B cell (primary cell): ENCODE measurements around the gene AFG3L2. TPM values are rescaled to one million over a fixed set of nuclear protein-coding genes. Genes with fewer than 3 reads are reported as not detected.

Experiments used
- ATAC-seq: fragments of 200-7000 bp; cut with Tn5 transposase; one replicate; pipeline ENCODE4 v1.10.0; 2021; ENCODE audit warnings: low read depth, mild to moderate bottlenecking, moderate number of reproducible peaks, moderate library complexity
- CTCF ChIA-PET: fragments of 350-600 bp; sonication (Branson Sonifier 250); formaldehyde crosslinking; loops from one replicate; lab custom pipeline; 2021; ENCODE audit warnings: antibody characterized with exemption, inconsistent platforms; lab: Charles Lee
- POLR2A ChIA-PET: fragments of 350-600 bp; sonication (Branson Sonifier 250); formaldehyde crosslinking; loops from one replicate; lab custom pipeline; 2021; ENCODE audit warnings: antibody characterized with exemption; lab: Charles Lee
- DNase-seq: peaks from one replicate; pipeline ENCODE4 v3.0.0; 2013
- H2AFZ ChIP-seq: 2 replicates; pipeline ENCODE4 v1.6.1; 2012; ENCODE audit warnings: mild to moderate bottlenecking, low read depth, low read length; ENCODE audit not compliant: insufficient read depth, poor library complexity, severe bottlenecking
- H3K27ac ChIP-seq, 2 donors: 1 replicate in 1 of 2; 2 replicates in 1 of 2; pipeline ENCODE4 v1.5.1; 2012 to 2013; ENCODE audit warnings: low read length in 2 of 2, mild to moderate bottlenecking in 2 of 2, moderate library complexity in 1 of 2
- H3K27me3 ChIP-seq, 4 experiments: fragments of 200-600 bp in 1 of 4; sonication (generic) in 1 of 4; replicated peaks in 1 of 4; 1 replicate in 2 of 4; 2 replicates in 2 of 4; pipeline versions ENCODE4 v1.6.1 to v1.7.0; 2013 to 2016; ENCODE audit warnings: low read length in 3 of 4, mild to moderate bottlenecking in 2 of 4, mixed read lengths in 1 of 4, moderate library complexity in 1 of 4; ENCODE audit not compliant: insufficient read depth in 4 of 4, control insufficient read depth in 3 of 4; ENCODE audit errors: control extremely low read depth in 1 of 4
- H3K36me3 ChIP-seq, 2 experiments: replicated peaks in 1 of 2; 1 replicate in 1 of 2; 2 replicates in 1 of 2; pipeline versions ENCODE4 v1.6.1 to v1.7.1; 2013; ENCODE audit warnings: low read length in 1 of 2; ENCODE audit not compliant: insufficient read depth in 2 of 2, control insufficient read depth in 1 of 2; ENCODE audit errors: control extremely low read depth in 1 of 2, extremely low read depth in 1 of 2
- H3K4me1 ChIP-seq, 2 donors: fragments of 200-600 bp in 1 of 2; sonication (generic) in 1 of 2; 1 replicate in 1 of 2; 2 replicates in 1 of 2; pipeline versions ENCODE4 v1.5.1 to v1.6.1; 2013 to 2017; ENCODE audit warnings: low read length in 2 of 2; ENCODE audit not compliant: control insufficient read depth in 2 of 2, insufficient read depth in 2 of 2
- H3K4me2 ChIP-seq: replicated peaks from 2 replicates; pipeline ENCODE3; 2012; ENCODE audit warnings: mild to moderate bottlenecking, low read depth, low read length; ENCODE audit not compliant: poor library complexity, severe bottlenecking
- H3K4me3 ChIP-seq, 5 experiments: fragments of 200-600 bp in 1 of 5; sonication (generic) in 1 of 5; 1 replicate in 3 of 5; 2 replicates in 2 of 5; pipeline versions ENCODE4 v1.5.1 to v1.7.0; 2011 to 2016; ENCODE audit warnings: low read length in 4 of 5, mild to moderate bottlenecking in 4 of 5, low read depth in 2 of 5, control low read depth in 1 of 5, moderate library complexity in 1 of 5; ENCODE audit not compliant: insufficient read depth in 1 of 5; ENCODE audit errors: control extremely low read depth in 1 of 5, extremely low read depth in 1 of 5
- H3K79me2 ChIP-seq: fragments of 200-600 bp; sonication (generic); one replicate; pipeline ENCODE4 v1.6.0; 2016; ENCODE audit warnings: low read length; ENCODE audit not compliant: control insufficient read depth, insufficient read depth
- H3K9ac ChIP-seq: fragments of 200-600 bp; sonication (generic); 2 replicates; pipeline ENCODE4 v1.6.1; 2017; ENCODE audit warnings: mild to moderate bottlenecking, low read length, moderate library complexity
- H3K9me3 ChIP-seq, 3 donors: one replicate each; pipeline versions ENCODE4 v1.6.1 to v1.7.1; 2013; ENCODE audit warnings: low read length in 2 of 3; ENCODE audit not compliant: control insufficient read depth in 2 of 3, insufficient read depth in 1 of 3; ENCODE audit errors: control extremely low read depth in 1 of 3
- H4K20me1 ChIP-seq: 2 replicates; pipeline ENCODE4 v1.6.0; 2012; ENCODE audit warnings: mild to moderate bottlenecking, low read length; ENCODE audit not compliant: insufficient read depth, control insufficient read depth, poor library complexity, severe bottlenecking
- H3K27ac Mint-ChIP-seq: one replicate; pipeline ENCODE4 v1.8.0; 2021; ENCODE audit warnings: mixed read lengths
- H3K27me3 Mint-ChIP-seq: one replicate; pipeline ENCODE4 v1.8.0; 2021; ENCODE audit warnings: mixed read lengths
- H3K4me1 Mint-ChIP-seq: one replicate; pipeline ENCODE4 v1.8.0; 2021; ENCODE audit warnings: mixed read lengths
- H3K4me3 Mint-ChIP-seq: one replicate; pipeline ENCODE4 v1.8.0; 2021; ENCODE audit warnings: mixed read lengths
- H3K9me3 Mint-ChIP-seq: one replicate; pipeline ENCODE4 v1.8.0; 2022; ENCODE audit warnings: mixed read lengths; ENCODE audit not compliant: insufficient read depth
- CTCF ChIP-seq: fragments of 200-600 bp; IDR thresholded peaks from one replicate; pipeline ENCODE4 v1.8.0; 2022; ENCODE audit warnings: antibody characterized with exemption, mild to moderate bottlenecking
- EZH2 ChIP-seq: IDR thresholded peaks from 2 replicates; pipeline ENCODE4 v1.6.1; 2012; ENCODE audit warnings: borderline replicate concordance, low read depth, mild to moderate bottlenecking, moderate library complexity, low read length; ENCODE audit not compliant: insufficient read depth, poor library complexity, severe bottlenecking
- WGBS: methylation state at CpG from one replicate; pipeline ENCODE4 v1.1.5; 2013; ENCODE audit warnings: missing lambda C conversion rate; ENCODE audit not compliant: insufficient coverage; 5-methylcytosine and 5-hydroxymethylcytosine counted together
- intact Hi-C: fragments of 100-400 bp; cut with micrococcal nuclease; formaldehyde crosslinking; loops from one replicate; pipeline ENCODE4 v1.10.0; 2022
- polyA plus RNA-seq: library from polyadenylated mRNA; depleted of rRNA; stranded (reverse); fragments of >200 nt; gene quantifications from 2 replicates; pipeline ENCODE4 v1.2.3, GENCODE V29; 2012
- total RNA-seq, 2 donors: library from RNA; stranded (reverse); fragments of 120-200 nt in 1 of 2; gene quantifications; 1 replicate in 1 of 2; 2 replicates in 1 of 2; pipeline versions ENCODE4 v1.2.3 to v1.2.4, GENCODE V29; 2013 to 2022

Gene AFG3L2
- total and polyA plus RNA-seq, 2 donors (not counting 1 experiment from before 2014, with no cell fraction given), result 11.9 to 40.7 TPM

GRCh38 chr18:12287684-12288402, 89.2 kb downstream of the AFG3L2 start:
- H3K9me3 ChIP-seq, result peaks cover 0 to 5% (median 0%) of the 10 kb centered on the region in 3 donors
- no peak for DNase-seq
- peak overlapping the region; percentile 50 for H2AFZ ChIP-seq
- Mint-ChIP-seq H3K27ac (no peak overlapping the region), H3K27me3 (peaks cover 43% of the 10 kb centered on the region), H3K4me1 (peaks cover 8% of the 10 kb centered on the region), H3K4me3 (peak overlapping the region; percentile 76), H3K9me3 (no peaks in the 10 kb centered on the region)
- 6% methylated on average over 38 of the region's 41 CpGs for WGBS
- intact Hi-C loops, result no loop called here
- no peak overlapping the region for H3K27ac ChIP-seq
- peak overlapping the region in 2 of 5 experiments; percentile 17 to 27 for H3K4me3 ChIP-seq
- peak overlapping the region; percentile 66 for H3K4me2 ChIP-seq
- ChIA-PET CTCF (interaction anchor here (1.9 kb wide), 1 partner anchor 16 kb away, joined by 5 read pairs; no protein-coding TSS in a partner anchor), POLR2A (no interaction called here)
- no peaks in the 10 kb centered on the region for H3K79me2 ChIP-seq
- peak overlapping the region; percentile 29 for H3K9ac ChIP-seq
- ATAC-seq, result no peak
- peaks cover 14% of the 10 kb centered on the region in 2 donors for H3K4me1 ChIP-seq
- H4K20me1 ChIP-seq, result no peaks in the 10 kb centered on the region
- H3K27me3 ChIP-seq, result peaks cover 0 to 43% (median 15%) of the 10 kb centered on the region in 4 experiments
- no peaks in the 10 kb centered on the region for H3K36me3 ChIP-seq
- TF ChIP-seq CTCF (no peak), EZH2 (no peak)

GRCh38 chr18:12287131-12287681, 89.8 kb downstream of the AFG3L2 start:
- H3K27me3 Mint-ChIP-seq, result peaks cover 46% of the 10 kb centered on the region
- Histone ChIP-seq H3K27me3 (peaks cover 0 to 43% (median 15%) of the 10 kb centered on the region in 4 experiments), H3K4me1 (peaks cover 14% of the 10 kb centered on the region in 2 donors), H3K27ac (no peak overlapping the region), H3K4me3 (peak overlapping the region in 1 of 5 experiments; percentile 27), H3K9ac (no peak overlapping the region), H2AFZ (peak overlapping the region; percentile 50), H3K36me3 (no peaks in the 10 kb centered on the region), H3K4me2 (peak overlapping the region; percentile 66), H4K20me1 (no peaks in the 10 kb centered on the region), H3K9me3 (peaks cover 0 to 5% (median 0%) of the 10 kb centered on the region in 3 donors), H3K79me2 (no peaks in the 10 kb centered on the region)
- H3K27ac Mint-ChIP-seq, result no peak overlapping the region
- intact Hi-C loops, result no loop called here
- 27% methylated on average over 37 of the region's 37 CpGs for WGBS
- no peaks in the 10 kb centered on the region for H3K9me3 Mint-ChIP-seq
- no peak overlapping the region for H3K4me3 Mint-ChIP-seq
- POLR2A ChIA-PET, result no interaction called here
- no peak for DNase-seq
- CTCF ChIA-PET, result interaction anchor here (1.9 kb wide), 1 partner anchor 15 kb away, joined by 5 read pairs; no protein-coding TSS in a partner anchor
- TF ChIP-seq CTCF, result no peak
- no peak for TF ChIP-seq EZH2
- peaks cover 8% of the 10 kb centered on the region for H3K4me1 Mint-ChIP-seq
- no peak for ATAC-seq
